ENCODE results near the gene GMDS.

Gene GMDS

DNA sequence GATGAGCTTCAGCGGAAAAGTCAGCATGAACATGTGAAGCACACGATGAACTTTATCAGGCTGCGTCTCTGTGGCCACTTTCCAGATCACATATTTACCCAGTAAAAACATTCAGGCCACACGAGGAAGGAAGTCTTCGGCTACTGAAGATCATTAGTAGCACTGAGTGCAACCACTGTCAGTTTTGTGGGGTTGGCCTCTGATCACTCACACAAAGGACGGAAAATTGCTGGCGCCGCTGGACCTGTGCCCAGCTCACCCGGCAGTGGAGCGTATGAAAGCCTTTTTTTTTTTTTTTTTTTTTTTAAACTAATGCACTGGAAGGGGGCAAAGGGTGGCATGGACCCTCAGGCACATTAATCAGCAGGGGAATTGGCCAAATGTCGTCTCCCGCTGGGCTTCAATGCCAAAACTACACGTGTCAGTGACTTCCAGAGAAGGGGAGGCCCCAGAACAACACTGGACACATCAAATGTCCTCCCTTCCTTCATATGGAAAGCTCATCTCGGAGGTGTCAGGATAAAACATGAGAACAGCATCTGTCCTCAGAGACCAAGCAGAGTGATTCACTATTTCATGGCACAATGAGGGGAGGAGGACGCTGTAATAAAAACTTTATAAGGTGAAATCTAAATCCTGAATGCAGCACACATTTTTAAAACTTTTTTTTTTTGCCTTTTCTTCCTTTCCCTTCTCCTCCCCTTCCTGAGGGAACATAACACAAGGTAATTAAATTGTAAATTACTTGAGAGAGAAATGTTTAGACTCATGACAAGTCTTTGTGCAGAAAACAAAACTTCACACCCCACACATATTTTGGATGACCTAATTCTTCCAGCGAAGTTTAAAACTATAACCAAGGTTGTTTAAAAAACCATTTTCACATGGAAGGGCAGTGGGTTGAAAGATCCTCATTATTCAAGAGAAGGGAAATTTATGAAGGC, 412.3 kb downstream of the GMDS start:
- no peak for DNase-seq (ENCODE audit: low read depth)

DNA sequence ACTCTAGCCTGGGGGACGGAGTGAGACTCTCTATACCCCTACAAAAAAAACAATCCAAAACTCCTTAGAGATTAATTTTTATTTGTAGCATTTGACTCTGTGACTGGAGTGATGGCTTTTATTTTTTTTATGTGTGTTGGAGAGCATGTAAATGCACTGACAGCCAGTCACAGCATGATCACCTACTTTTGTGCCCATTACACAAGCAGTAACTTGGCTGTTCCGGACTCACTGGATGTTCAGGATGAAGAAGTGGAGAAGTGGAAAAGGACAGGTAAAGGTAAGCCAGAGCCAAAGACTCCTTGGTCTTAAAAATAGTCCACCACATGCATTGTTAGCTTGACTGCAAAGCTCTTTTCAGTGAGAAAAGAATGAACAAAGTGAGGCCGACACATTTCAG, 413.0 kb downstream of the GMDS start:
- DNase-seq (ENCODE audit: low read depth): no peak

DNA sequence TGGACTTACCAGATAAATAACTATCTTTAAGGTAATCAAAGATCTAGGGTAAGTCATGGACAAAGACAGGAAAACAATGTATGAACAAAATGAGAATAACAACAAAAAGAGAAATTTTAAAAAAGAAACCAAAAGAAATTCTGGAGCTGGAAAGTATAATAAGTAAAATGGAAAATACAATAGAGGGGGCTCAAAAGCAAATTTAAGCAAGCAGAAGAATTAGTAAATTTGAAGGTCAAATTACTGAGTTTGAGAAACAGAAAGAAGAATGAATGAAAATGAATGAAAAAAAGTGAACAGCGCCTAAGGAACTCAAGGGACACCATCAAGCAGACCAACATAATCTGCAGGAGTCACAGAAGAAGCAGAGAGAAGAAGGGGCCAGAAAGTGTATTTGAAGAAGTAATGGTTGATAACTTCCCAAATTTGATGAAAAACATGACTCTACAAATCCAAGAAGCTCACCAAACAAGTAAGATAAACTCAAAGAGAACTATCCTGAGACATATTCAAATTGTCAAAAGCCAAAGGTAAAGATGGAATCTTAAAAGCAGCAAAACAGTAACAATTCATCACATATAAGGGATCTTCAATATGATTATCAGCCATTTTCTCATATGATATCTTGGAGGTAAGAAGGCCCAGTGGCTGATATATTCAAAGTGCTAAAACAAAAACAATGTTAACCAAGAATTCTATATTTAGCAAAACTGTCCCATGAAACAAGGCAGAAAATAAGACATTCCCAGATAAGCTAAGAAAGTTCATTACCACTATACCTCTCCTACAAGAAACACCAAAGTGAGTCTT, 417.2 kb downstream of the GMDS start:
- no peak for DNase-seq (ENCODE audit: low read depth)

DNA sequence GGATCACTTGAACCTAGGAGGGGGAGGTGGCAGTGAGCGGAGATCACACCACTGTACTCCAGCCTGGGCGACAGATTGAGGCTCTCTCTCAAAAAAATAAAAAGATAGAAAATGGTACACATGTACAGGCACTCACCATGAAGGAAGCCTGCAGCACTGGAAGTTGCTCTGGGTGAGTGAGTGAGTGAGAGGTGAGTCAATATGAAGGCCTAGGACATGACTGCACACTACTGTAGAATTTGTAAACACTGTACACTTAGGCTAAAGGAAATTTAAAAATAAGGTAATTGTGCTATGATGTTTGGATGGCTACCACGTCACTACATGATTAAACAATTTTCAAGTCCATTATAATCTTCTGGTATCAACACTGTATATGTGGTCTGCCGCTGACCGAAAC, 419.5 kb downstream of the GMDS start:
- DNase-seq (ENCODE audit: low read depth): no peak

DNA sequence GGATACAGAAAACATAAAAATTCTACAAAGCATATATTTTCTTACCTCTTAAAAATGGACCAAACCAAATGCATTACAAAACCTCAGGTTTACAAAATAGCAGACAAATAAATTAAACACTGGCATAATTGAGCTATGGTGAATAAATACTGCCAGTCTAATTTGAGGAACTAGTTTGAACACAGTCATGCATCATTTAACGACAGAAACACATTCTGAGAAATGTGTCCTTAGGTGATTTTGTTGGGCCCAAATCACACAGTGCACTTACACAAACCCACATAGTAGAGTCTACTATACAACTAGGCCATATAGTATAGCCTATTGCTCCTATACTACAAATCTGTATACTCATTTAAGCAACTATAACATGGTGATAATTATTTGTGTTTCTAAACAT, 420.1 kb downstream of the GMDS start:
- no peak for DNase-seq (ENCODE audit: low read depth)

DNA sequence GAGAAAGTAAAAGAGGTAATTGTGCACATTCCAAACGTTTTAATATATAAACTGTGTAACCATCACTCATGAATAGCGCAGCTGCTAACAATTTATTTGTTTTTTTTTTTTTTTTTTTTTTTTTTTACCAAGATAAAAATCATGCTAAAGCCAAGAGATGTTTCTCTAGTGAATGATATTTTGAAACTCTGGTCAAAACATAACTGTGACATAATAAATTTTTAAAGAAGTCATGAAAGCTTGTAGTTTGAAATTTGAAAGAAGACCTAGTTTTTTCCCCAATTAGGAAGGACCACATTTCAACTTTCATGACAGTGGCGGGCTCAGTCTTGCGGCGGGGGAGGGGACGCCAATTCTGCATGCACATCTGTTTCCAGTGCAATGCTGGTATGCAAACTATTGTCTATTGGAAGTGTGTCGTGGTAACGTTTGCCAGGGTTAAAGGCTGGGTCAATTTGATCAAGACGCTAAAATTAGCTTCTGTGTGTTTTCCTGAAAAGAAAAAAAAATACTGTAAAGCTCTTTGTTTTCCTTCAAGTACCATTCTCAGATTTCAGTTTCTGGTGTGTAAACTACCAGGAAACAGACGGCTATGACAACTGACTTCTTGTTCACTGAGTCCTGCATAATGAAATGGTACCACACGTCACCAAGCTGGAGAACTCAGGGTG, 423.8 kb downstream of the GMDS start:
- no peak for DNase-seq (ENCODE audit: low read depth)

DNA sequence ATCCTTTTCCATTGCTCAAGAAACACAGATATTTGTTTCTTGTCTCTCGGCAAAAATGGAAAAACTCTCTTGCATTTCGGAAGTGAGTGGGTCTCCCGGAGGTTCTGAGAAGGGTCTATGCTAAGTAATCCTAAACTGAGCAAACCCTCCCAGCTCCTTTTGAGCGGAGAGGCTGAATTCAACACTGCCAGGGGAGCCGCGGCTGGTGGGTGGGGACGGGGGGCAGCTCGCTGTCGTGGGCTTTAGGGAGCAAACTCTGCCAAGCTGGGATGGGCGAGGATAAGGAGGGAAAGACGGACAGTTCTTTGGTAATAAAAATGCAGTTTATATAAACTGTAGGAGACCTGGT, 424.3 kb downstream of the GMDS start:
- no peak for DNase-seq (ENCODE audit: low read depth)

DNA sequence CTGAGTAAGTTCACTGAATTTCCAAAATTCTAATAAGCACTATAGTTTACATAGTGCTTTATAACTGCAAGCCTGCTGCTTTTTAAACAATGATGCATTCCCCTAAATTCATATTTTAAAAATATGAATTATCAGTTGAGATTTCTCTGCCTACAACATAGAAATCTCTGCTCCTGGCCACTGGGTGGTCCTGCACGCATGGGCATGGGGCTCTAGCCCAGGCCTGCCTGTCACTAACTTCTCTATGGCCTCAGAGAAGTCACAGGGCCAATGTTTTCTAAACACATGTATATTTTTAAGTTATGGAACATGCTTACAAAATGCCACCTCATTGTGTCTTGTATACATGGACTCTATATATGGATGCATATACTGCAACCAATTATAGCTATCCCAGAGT, 424.7 kb downstream of the GMDS start:
- DNase-seq (ENCODE audit: low read depth): no peak

DNA sequence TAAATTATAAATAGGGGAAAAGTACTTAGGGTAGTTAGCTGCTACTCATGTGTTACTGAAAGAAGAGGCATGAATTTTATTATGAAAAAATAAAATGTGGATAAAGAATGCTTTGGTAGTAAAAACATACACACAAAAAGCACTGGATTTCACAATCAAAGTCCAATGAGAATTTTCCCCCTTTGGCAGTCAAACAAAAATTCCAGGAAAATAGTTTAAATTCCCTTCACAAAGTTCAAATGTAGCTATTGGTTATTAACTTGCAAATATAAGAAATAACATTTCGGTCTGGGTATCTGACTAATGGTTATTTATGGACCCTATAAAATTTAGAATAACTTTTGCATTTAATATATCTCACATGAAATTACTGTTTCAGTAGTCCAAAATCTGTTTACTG, 425.2 kb downstream of the GMDS start:
- DNase-seq (ENCODE audit: low read depth): peak; percentile 24

DNA sequence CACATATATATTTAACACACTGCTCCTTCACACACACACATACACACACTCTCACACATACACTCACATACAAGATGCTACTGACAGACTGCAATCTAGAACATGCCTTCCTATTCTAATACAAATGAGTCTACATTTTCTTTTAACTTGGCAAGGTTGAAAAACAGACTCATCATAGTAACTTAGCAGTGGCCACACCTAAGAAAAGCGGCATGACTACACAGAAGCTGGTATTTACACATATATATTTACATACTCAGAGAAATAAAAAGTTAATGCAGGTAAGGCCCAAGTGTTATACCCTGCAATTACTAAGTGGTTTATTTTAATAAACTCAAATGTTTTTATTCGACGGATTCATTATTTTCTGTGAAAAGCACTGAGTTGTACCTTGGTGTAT, 426.4 kb downstream of the GMDS start:
- DNase-seq (ENCODE audit: low read depth): no peak

DNA sequence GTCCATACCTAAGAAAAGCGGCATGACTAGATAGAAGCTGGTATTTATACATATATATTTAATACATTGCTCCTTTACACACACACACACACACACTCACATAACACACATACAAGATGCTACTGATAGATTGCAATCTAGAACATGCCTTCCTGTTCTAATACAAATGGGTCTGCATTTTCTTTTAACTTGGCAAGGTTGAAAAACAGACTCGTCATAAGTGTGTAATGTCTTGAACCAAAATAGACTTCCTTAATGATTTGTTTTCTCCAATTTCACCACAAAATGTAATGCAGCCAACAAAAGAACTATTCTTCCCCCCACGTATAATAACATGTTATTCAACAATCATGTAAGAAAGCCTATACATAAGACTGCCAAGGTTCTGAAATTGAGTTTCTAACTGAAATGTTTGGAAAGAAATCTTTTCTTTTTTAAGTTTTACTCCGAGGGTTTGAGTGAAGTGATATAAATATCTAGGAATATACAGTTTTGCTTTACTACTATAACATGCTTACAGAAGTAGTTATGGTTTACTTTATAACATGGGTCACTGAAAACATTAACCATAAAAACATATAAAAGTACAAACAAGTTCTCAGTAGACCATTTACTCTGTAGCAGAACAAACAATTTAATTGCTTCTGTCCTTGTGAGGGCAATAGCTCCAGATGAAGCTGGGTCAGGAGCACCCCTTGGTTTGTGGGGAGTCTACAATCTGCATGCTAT, 428.2 kb downstream of the GMDS start:
- no peak for DNase-seq (ENCODE audit: low read depth)

DNA sequence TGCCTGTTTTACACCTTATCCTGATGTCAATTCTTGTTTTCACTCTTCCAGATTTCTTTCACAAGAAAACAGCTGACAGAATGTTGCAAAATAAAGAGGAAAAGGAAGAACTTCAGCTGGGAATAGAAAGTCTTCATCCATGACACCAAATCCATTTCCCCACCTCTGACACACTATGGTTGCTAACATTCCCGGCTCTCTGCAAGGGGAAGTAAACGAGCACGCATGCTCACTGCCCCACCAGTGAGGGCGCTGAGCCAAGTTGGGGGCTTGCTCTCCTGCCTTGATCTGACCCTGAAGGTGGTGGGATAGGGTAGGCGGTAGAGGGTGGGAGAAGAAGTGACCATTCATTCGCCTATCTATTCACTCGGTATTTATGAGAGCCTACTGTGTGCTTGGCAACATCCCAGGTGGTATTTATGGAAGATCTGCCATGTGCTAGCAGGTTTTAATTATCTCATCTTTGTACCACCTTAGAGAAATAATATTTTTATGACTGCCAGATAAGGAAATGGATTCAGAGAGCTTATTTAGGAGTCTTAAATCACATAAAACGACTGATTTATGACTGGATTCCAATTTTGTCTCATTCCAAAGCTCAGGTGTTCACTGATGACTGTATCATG, 429.5 kb downstream of the GMDS start:
- DNase-seq (ENCODE audit: low read depth): no peak

DNA sequence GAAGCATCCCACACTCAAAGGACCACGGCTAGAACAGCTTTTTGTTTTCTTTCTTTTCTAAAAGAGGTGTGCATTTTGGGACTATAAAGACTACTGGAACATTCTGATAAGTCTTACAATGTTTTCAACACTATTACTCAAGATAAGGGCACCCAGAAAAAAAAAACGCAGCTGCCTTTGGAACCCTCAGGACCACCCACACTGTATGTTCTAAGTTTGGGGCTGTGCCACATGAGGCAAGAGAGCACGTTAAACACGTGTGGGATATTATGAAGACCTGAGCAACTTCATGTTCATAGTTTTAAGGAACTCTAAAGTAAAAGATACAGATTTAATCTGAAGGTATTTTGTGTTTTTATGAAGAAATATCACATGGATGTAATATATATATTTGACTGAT, 431.1 kb downstream of the GMDS start:
- DNase-seq (ENCODE audit: low read depth): no peak

DNA sequence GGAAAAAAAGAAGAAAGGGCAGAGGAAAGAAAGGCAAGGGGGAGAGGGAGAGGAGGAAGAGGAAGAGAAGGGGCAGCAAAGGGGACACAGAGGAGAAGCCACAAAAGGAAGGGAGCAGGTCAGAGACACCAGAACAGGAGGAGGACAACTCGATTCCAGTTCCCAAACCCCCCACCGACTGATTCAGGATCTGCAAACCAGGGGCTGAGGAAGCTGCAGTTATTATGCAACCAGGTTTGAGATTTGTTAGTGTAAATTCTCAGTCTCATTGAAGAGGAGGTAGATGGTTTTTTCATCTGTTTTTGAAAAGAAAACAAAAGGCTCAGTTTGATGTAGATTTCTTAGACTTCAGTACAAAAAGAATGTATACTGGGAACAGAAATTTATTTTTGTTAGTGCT, 432.9 kb downstream of the GMDS start:
- DNase-seq (ENCODE audit: low read depth): no peak

DNA sequence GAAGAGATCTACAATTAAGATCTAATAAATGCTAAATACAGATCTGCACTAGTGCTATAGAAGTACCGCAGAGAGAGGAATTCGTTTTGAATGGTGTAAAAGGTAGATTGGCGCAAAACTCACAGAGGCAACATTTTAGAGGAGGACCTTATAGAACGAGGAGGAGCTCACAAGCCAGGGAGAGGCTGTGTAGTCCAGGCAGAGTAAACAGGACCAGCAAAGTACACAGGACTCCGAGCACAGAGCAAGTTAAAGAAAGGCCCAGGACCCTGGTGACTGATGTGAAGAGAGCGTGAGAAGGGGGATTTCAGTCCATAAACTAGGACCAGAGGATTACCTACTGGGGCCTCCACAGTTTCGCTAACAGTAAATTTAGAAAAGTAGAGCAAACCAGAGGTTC, 433.4 kb downstream of the GMDS start:
- DNase-seq (ENCODE audit: low read depth): no peak

DNA sequence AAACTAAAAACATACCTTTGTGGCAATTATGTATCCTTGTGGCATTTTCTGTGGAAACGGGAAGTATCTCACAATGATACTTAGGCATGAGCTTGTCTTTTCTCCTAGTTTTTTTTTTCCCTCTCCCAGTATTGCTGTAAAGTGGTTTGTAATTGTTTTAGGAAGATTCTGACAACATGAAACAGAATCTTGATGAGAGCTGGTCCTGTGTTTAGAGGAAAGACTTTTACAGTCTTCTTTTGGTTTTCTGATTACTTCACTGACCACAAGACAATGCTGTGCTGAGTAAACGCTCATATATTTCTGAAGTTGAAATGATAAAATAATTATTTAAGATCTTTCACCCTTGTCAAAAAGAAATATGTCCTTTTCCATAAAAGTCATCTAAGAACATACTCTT, 434.5 kb downstream of the GMDS start:
- no peak for DNase-seq (ENCODE audit: low read depth)

DNA sequence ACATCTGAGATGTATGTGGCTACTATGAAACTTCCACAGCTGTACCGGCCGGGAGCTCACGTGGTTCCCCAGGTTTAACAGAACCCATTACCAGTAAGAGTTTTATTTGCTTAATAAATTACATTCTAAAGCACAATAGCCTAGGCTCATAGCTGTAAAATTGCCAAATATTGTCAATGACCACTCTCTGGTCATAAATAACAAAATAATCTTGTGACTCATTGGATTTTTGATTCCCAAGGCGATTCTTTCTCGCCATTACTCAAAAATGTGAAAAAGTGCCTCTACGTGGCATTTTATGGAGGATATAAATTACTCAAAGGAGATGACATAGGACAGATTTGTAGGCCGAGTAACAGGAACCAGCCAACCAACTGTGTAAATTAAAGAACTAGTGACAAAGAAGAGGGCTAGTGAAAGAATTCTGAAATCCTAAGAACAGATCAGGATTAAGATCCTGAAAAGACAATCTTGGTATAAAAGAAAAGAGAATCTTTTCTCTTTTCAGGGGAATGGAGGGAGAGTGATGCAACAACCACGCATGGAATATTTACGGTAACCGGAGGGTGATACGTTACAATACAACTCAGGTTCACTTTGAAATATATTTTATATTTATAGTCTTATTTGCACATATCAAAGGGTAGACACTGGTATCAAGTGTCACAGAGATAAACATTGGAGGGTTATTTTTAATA, 436.0 kb downstream of the GMDS start:
- no peak for DNase-seq (ENCODE audit: low read depth)

DNA sequence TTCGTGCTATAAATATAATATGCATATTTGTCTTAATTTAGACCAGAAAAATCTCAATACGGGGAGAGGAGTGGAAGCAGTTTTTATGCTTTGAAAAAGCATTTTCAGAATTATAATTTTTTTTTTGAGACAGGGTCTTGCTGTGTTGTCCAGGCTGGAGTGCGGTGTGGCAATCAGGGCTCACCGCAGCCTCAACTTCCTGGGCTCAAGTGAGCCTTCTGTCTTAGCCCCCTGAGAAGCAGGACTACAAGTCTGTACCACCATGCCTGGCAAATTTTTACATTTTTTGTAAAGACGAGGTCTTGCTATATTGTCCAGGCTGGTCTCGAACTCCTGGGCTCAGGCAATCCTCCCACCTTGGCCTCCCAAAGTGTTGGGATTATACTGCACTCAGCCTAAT, 438.5 kb downstream of the GMDS start:
- DNase-seq (ENCODE audit: low read depth): no peak

DNA sequence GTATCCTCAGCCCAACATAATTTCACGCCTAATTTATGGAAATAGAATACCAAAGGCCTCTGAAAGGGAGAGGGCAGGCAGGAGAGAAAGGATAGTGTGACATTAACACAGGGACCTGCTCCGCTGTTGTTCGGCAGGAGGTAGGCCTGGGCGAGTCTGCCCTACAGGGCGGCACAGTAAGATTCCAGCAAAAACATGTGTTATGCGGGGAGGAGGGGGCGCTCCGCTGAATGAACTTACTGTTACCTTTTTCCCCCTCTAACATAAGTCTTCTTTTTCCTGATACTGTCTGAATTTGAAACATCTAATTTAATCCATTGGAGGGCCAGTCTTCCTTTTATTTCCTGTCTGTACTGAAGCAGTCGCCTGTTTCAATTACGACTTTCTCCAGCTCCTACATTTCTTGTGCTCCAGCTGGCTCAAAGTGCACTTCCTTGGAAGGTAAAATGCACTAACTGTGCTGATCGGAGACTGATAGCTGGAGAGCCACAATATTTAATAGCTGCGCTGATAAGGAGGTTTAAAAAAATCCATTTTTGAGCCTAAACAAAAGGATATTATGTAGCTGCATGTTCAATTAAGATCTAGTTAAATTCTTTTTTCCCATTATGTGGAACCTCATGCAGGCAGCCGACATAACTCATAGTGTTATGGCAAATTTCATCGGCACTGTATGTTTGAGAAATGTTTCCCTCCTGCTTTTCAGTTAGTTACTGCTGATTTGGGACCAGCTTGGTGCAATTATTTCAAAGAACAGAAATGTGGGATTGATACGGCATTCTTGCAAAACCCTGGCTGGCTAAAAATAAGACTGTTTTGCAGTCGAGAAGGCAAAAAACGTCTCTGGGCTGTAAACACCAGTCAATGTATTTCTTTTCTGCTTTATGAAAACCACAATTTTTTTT, 442.7 kb downstream of the GMDS start:
- DNase-seq (ENCODE audit: low read depth): no peak

DNA sequence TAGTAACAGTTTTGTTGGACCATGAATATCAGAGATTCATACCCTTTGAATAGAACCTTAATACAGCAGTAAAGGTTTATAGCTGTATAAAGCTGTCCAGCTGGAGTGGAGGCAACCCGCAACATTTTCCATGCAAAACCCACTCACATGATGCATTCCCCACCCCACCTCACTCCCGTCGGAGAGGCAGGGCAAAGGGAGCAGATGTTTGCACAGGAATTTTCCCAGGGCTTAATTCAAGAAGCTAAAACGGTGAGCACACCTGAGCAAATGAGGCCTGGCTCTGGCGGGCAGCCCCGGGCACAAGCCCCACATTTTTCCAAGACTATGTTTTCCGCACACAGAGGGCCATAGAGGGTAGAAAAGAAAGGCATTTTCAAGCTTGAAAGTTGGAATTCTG, 444.0 kb downstream of the GMDS start:
- DNase-seq (ENCODE audit: low read depth): no peak

Measured in amniotic epithelial cell (primary cell).